BJ (cell line): ENCODE measurements around the gene CNGA3. TPM values are rescaled to one million over a fixed set of nuclear protein-coding genes. Genes with fewer than 3 reads are reported as not detected.

Source experiments
- CTCF ChIA-PET: fragments of 350-600 bp; formaldehyde crosslinking; extraction: SDS; loops from one replicate; lab custom pipeline; 2021; ENCODE audit warnings: antibody characterized with exemption, inconsistent platforms; lab: Yijun Ruan, JAX
- POLR2A ChIA-PET: fragments of 300-600 bp; sonication (Branson Sonifier 250); formaldehyde crosslinking; extraction: SDS; loops from one replicate; lab custom pipeline; 2021; ENCODE audit warnings: antibody characterized with exemption; lab: Charles Lee
- DNase-seq: peaks from one replicate; pipeline ENCODE4 v3.0.0-alpha.2; 2011; ENCODE audit warnings: low read depth
- H3K27me3 ChIP-seq: 2 replicates; pipeline ENCODE4 v1.6.0; 2011; ENCODE audit warnings: low read length; ENCODE audit not compliant: control insufficient read depth, insufficient read depth
- H3K36me3 ChIP-seq: 2 replicates; pipeline ENCODE4 v1.5.1; 2011; ENCODE audit warnings: low read length; ENCODE audit not compliant: control insufficient read depth, insufficient read depth
- H3K4me3 ChIP-seq: 2 replicates; pipeline ENCODE4 v1.5.1; 2011; ENCODE audit warnings: low read depth, mild to moderate bottlenecking, control low read depth, low read length
- polyA plus RNA-seq: library from polyadenylated mRNA; depleted of rRNA; stranded (reverse); fragments of >200 nt; gene quantifications from 2 replicates; pipeline ENCODE4 v1.2.3, GENCODE V29; 2011
- TF ChIP-seq, protein P1 (sequence below): IDR thresholded peaks from 2 replicates; pipeline ENCODE4 v1.5.1; 2011; ENCODE audit warnings: low read depth, mild to moderate bottlenecking, control low read depth, inconsistent platforms, low read length, moderate library complexity; ENCODE audit not compliant: insufficient read depth

Gene CNGA3
- polyA plus RNA-seq, 1 experiment, result not detected

- peaks cover 18% of the 10 kb centered on the region for H3K27me3 ChIP-seq
- ChIA-PET CTCF (no interaction called here), POLR2A (no interaction called here)
- TF ChIP-seq, protein P1, sequence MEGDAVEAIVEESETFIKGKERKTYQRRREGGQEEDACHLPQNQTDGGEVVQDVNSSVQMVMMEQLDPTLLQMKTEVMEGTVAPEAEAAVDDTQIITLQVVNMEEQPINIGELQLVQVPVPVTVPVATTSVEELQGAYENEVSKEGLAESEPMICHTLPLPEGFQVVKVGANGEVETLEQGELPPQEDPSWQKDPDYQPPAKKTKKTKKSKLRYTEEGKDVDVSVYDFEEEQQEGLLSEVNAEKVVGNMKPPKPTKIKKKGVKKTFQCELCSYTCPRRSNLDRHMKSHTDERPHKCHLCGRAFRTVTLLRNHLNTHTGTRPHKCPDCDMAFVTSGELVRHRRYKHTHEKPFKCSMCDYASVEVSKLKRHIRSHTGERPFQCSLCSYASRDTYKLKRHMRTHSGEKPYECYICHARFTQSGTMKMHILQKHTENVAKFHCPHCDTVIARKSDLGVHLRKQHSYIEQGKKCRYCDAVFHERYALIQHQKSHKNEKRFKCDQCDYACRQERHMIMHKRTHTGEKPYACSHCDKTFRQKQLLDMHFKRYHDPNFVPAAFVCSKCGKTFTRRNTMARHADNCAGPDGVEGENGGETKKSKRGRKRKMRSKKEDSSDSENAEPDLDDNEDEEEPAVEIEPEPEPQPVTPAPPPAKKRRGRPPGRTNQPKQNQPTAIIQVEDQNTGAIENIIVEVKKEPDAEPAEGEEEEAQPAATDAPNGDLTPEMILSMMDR, result no peak
- no peak overlapping the region for H3K4me3 ChIP-seq
- DNase-seq, result no peak
- no peaks in the 10 kb centered on the region for H3K36me3 ChIP-seq
Measured at GRCh38 chr2:98341241-98341640, 5.0 kb upstream of the CNGA3 start.

DNA sequence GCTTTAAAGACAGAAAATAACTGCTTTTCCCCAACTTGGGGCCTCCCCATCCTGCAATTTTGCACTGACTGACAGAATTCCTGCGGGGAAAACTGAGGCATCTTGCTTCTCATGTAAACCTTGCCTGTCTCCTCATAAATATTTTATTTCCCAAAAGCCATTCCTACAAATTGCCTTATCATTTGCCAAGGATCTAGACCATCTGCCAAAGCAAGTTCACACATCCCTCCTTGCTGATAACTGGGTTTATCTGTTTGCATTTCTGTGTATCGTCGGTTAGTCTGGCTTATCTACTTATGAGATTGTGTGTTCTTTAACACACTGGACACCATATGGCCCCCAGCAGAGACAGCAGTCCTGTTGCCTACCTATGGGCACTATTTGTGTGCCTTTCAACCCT is 3.0 kb upstream of the CNGA3 start:
- TF ChIP-seq, protein P1, result no peak
- H3K36me3 ChIP-seq, result no peaks in the 10 kb centered on the region
- H3K4me3 ChIP-seq, result no peak overlapping the region
- H3K27me3 ChIP-seq, result peaks cover 36% of the 10 kb centered on the region
- no peak for DNase-seq
- ChIA-PET POLR2A (no interaction called here), CTCF (no interaction called here)

DNA sequence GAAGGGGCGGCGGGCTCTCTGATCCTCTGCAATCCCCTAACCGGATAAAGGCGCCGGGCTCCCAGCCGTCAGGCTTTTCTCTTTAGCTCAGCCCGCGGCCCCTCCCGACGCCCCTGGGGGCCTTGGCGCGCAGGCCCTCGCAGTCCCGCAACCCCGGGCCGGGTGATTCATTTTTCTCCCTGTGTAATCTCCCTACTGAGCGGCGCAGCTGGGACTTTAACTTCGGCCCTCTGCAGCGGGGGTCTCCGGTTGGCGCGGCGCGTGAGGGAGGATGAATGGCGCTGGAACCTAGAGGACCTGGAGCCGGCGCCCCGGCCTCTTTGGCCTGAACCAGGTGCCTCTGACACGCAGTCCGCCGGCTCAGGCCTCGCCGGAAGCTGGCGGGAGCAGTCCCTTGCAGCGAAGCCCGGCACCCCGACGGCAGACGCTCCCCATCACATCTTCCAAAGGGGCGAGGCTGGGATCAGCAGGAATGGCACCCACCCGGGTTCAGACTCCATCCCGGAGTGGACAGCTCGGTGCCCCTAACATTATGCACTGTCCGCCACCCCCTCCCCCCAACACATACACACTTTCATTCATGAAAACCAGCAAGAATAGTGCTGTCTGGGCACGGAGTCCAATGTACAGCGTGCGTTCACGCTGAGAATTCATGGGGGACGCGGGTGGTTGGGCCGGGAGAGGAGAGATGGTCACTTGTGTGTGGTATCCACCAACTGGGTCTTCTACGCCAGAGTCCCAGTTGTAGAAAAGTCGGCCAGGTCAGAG is 1.2 kb downstream of the CNGA3 start:
- CTCF ChIA-PET, result interaction anchor here (1.3 kb wide), 1 partner anchor 38 kb away, joined by 4 read pairs; no protein-coding TSS in a partner anchor
- Histone ChIP-seq H3K36me3 (no peaks in the 10 kb centered on the region), H3K4me3 (no peak overlapping the region), H3K27me3 (peaks cover 46% of the 10 kb centered on the region)
- TF ChIP-seq, protein P1, result no peak
- POLR2A ChIA-PET, result no interaction called here
- DNase-seq, result no peak

DNA sequence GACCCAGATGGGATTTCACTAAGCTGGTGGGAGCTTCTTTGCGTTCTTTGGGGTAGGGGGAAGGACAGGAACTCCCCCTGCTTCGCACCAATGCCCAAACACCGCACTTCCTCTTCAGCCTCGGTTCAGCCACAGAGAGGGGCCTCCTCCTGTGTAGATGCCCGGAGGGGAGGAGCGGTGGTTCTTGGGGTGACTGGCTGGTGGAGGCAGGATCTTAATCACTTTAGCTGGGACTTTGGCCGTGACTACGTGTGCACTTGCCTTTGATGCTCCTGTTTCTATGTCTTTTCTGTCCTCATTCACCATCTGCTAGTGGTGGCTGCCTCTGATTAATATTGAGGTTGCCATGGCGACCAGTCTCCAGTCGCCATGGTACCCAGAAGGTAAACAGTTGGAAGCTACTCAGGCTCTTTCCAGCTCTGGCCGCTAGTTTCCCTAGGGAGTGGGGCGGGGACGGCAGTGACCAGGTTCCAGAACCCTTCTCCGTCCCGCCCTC is 1.9 kb downstream of the CNGA3 start:
- no peaks in the 10 kb centered on the region for H3K36me3 ChIP-seq
- TF ChIP-seq, protein P1, result no peak
- POLR2A ChIA-PET, result no interaction called here
- no peak for DNase-seq
- CTCF ChIA-PET, result interaction anchor here (1.3 kb wide), 1 partner anchor 38 kb away, joined by 4 read pairs; no protein-coding TSS in a partner anchor
- no peak overlapping the region for H3K4me3 ChIP-seq
- peaks cover 46% of the 10 kb centered on the region for H3K27me3 ChIP-seq

GRCh38 chr2:98350411-98350810 is 4.2 kb downstream of the CNGA3 start:
- ChIA-PET CTCF (no interaction called here), POLR2A (no interaction called here)
- Histone ChIP-seq H3K36me3 (no peaks in the 10 kb centered on the region), H3K4me3 (no peak overlapping the region), H3K27me3 (peaks cover 35% of the 10 kb centered on the region)
- DNase-seq, result no peak
- TF ChIP-seq, protein P1, result no peak
